HG03045 (cell line): ENCODE results near the gene CORIN.

Source experiments
- ATAC-seq: cut with Tn5 transposase; IDR thresholded peaks from one replicate; pipeline ENCODE4 v1.9.1; 2021; ENCODE audit warnings: mild to moderate bottlenecking, moderate library complexity; ENCODE audit not compliant: unreplicated experiment

The CORIN gene

GRCh38 chr4:47837908-47838294 lies at the start of gene CORIN:
CORIN (minus strand) TSS chr4:47838067; CDS start chr4:47837949, 118 bp downstream.
- no peak for ATAC-seq

GRCh38 chr4:47882228-47882627 lies 44.4 kb upstream of the CORIN start:
- no peak for ATAC-seq

- no peak for ATAC-seq
Measured at GRCh38 chr4:47879458-47879857, 41.6 kb upstream of the CORIN start.

GRCh38 chr4:47876784-47877546 lies 39.1 kb upstream of the CORIN start:
- ATAC-seq = no peak

GRCh38 chr4:47876310-47876709 lies 38.4 kb upstream of the CORIN start:
- no peak for ATAC-seq

- ATAC-seq = no peak
Measured at GRCh38 chr4:47873877-47874541, 36.1 kb upstream of the CORIN start.

- no peak for ATAC-seq
Measured at GRCh38 chr4:47863486-47863885, 25.6 kb upstream of the CORIN start.

- no peak for ATAC-seq
Measured at GRCh38 chr4:47862297-47862696, 24.4 kb upstream of the CORIN start.

GRCh38 chr4:47860305-47860704 lies 22.4 kb upstream of the CORIN start:
- ATAC-seq = no peak

GRCh38 chr4:47858006-47858405 lies 20.1 kb upstream of the CORIN start:
- ATAC-seq = no peak

- ATAC-seq = no peak
Measured at GRCh38 chr4:47856713-47857112, 18.8 kb upstream of the CORIN start.

- ATAC-seq = no peak
Measured at GRCh38 chr4:47855350-47855749, 17.5 kb upstream of the CORIN start.

- ATAC-seq = no peak
Measured at GRCh38 chr4:47852136-47852535, 14.3 kb upstream of the CORIN start.

- no peak for ATAC-seq
Measured at GRCh38 chr4:47849466-47849865, 11.6 kb upstream of the CORIN start.

- no peak for ATAC-seq
Measured at GRCh38 chr4:47848041-47848440, 10.2 kb upstream of the CORIN start.

- no peak for ATAC-seq
Measured at GRCh38 chr4:47842985-47843384, 5.1 kb upstream of the CORIN start.

GRCh38 chr4:47840291-47840690 lies 2.4 kb upstream of the CORIN start:
- no peak for ATAC-seq

GRCh38 chr4:47839259-47839658 lies 1.4 kb upstream of the CORIN start:
- peak; percentile 55 for ATAC-seq

- ATAC-seq = no peak
Measured at GRCh38 chr4:47838445-47838844, 578 bp upstream of the CORIN start.

- ATAC-seq = peak; percentile 65
Measured at GRCh38 chr4:47837094-47837907, 566 bp downstream of the CORIN start.

- ATAC-seq = peak; percentile 74
Measured at GRCh38 chr4:47836641-47837093, 1.2 kb downstream of the CORIN start.

GRCh38 chr4:47835494-47835893 lies 2.4 kb downstream of the CORIN start:
- no peak for ATAC-seq
